SK-N-SH (cell line): ENCODE measurements around the gene MYOM1. TPM values are rescaled to one million over a fixed set of nuclear protein-coding genes. Genes with fewer than 3 reads are reported as not detected.

Experiments
- CTCF ChIA-PET: fragments of 300-600, 350-600 bp; formaldehyde crosslinking; extraction: SDS; loops from one replicate; lab custom pipeline; 2021; lab: Yijun Ruan, JAX
- POLR2A ChIA-PET: fragments of 350-600 bp; sonication (Branson Sonifier 250); formaldehyde crosslinking; extraction: SDS; loops from one replicate; lab custom pipeline; 2020; ENCODE audit warnings: antibody characterized with exemption, inconsistent platforms; lab: Yijun Ruan, JAX
- DNase-seq: peaks from one replicate; pipeline ENCODE4 v3.0.0; 2012
- H2AFZ ChIP-seq: fragments of 200-600 bp; sonication (generic); 2 replicates; pipeline ENCODE4 v1.8.1; 2016; ENCODE audit warnings: antibody characterized with exemption, mild to moderate bottlenecking, low read depth
- H3F3A ChIP-seq: fragments of 200-600 bp; sonication (generic); replicated peaks from 2 replicates; pipeline ENCODE3; 2016; ENCODE audit warnings: antibody characterized with exemption, mild to moderate bottlenecking; ENCODE audit not compliant: insufficient read depth
- H3K27ac ChIP-seq, 2 experiments: fragments of 200-500 bp in 1 of 2; fragments of 200-600 bp in 1 of 2; sonication (Bioruptor generic) in 1 of 2; sonication (generic), shearing (Covaris generic) in 1 of 2; 2 replicates each; pipeline versions ENCODE4 v1.5.1 to v1.6.1; 2014 to 2016; ENCODE audit warnings: low read depth in 2 of 2, inconsistent platforms in 1 of 2, low read length in 1 of 2, mild to moderate bottlenecking in 1 of 2, mixed read lengths in 1 of 2
- H3K27me3 ChIP-seq: fragments of 200-600 bp; sonication (generic), shearing (Covaris generic); 2 replicates; pipeline ENCODE4 v1.6.1; 2016; ENCODE audit warnings: mixed run types; ENCODE audit not compliant: insufficient read depth
- H3K36me3 ChIP-seq, 2 experiments: fragments of 200-500 bp in 1 of 2; fragments of 200-600 bp in 1 of 2; sonication (Bioruptor generic) in 1 of 2; sonication (generic) in 1 of 2; replicated peaks in 1 of 2; 2 replicates each; pipeline versions ENCODE3 to v1.5.1; 2014 to 2016; ENCODE audit warnings: low read length in 1 of 2, mild to moderate bottlenecking in 1 of 2; ENCODE audit not compliant: insufficient read depth in 2 of 2, control insufficient read depth in 1 of 2
- H3K4me1 ChIP-seq, 2 experiments: fragments of 200-500 bp in 1 of 2; fragments of 200-600 bp in 1 of 2; sonication (Bioruptor generic) in 1 of 2; sonication (generic), shearing (Covaris generic) in 1 of 2; 2 replicates each; pipeline versions ENCODE4 v1.5.1 to v1.6.1; 2014 to 2016; ENCODE audit warnings: low read depth in 1 of 2, low read length in 1 of 2, mixed run types in 1 of 2; ENCODE audit not compliant: insufficient read depth in 2 of 2, control insufficient read depth in 1 of 2
- H3K4me2 ChIP-seq: fragments of 200-600 bp; sonication (generic), shearing (Covaris generic); 2 replicates; pipeline ENCODE4 v1.6.1; 2017; ENCODE audit warnings: mixed run types
- H3K4me3 ChIP-seq, 2 experiments: fragments of 200-500 bp in 1 of 2; fragments of 200-600 bp in 1 of 2; sonication (Bioruptor generic) in 1 of 2; sonication (generic), shearing (Covaris generic) in 1 of 2; 2 replicates each; pipeline versions ENCODE4 v1.5.1 to v1.8.1; 2014 to 2016; ENCODE audit warnings: low read depth in 2 of 2, inconsistent platforms in 1 of 2, low read length in 1 of 2, mild to moderate bottlenecking in 1 of 2, mixed read lengths in 1 of 2, moderate library complexity in 1 of 2
- H3K79me2 ChIP-seq: fragments of 200-600 bp; sonication (generic); 2 replicates; pipeline ENCODE4 v1.8.1; 2017; ENCODE audit warnings: mild to moderate bottlenecking; ENCODE audit not compliant: insufficient read depth
- H3K9ac ChIP-seq: fragments of 200-600 bp; sonication (generic); 2 replicates; pipeline ENCODE4 v1.6.1; 2017; ENCODE audit warnings: mixed run types
- H3K9me2 ChIP-seq: fragments of 200-600 bp; sonication (generic); 2 replicates; pipeline ENCODE4 v1.6.1; 2017; ENCODE audit warnings: mixed run types
- H3K9me3 ChIP-seq: fragments of 200-600 bp; sonication (generic); 2 replicates; pipeline ENCODE4 v1.6.1; 2017; ENCODE audit warnings: mixed run types, mild to moderate bottlenecking, moderate library complexity
- H4K20me1 ChIP-seq: fragments of 200-600 bp; sonication (generic); 2 replicates; pipeline ENCODE4 v1.6.1; 2017; ENCODE audit warnings: mild to moderate bottlenecking, mixed run types; ENCODE audit not compliant: insufficient read depth
- CHD2 ChIP-seq: fragments of 150-350 bp; IDR thresholded peaks from 2 replicates; pipeline ENCODE4 v1.6.1; 2018; ENCODE audit warnings: low read length; ENCODE audit not compliant: partially characterized antibody
- ELF1 ChIP-seq: IDR thresholded peaks from 2 replicates; pipeline ENCODE4 v1.4.0; 2012
- EP300 ChIP-seq, 2 experiments: IDR thresholded peaks; 2 replicates each; pipeline versions ENCODE4 v1.4.0 to v1.6.1; 2012; ENCODE audit warnings: borderline replicate concordance in 1 of 2, low read depth in 1 of 2, low read length in 1 of 2
- EZH2phosphoT487 ChIP-seq: fragments of 200-600 bp; sonication (generic); IDR thresholded peaks from 2 replicates; pipeline ENCODE4 v1.6.1; 2017; ENCODE audit warnings: low read depth, mixed run types, mild to moderate bottlenecking, antibody characterized with exemption, moderate library complexity, borderline replicate concordance
- FOXJ3 ChIP-seq: sonication (generic); formaldehyde crosslinking; IDR thresholded peaks from 2 replicates; pipeline ENCODE4 v1.5.1; 2020; ENCODE audit warnings: mild to moderate bottlenecking, missing genetic modification reagents
- FOXM1 ChIP-seq: IDR thresholded peaks from 2 replicates; pipeline ENCODE4 v1.4.0; 2012; ENCODE audit warnings: low read depth, mild to moderate bottlenecking
- GATA2 ChIP-seq: sonication (generic); formaldehyde crosslinking; IDR thresholded peaks from 2 replicates; pipeline ENCODE4 v1.5.0; 2020; ENCODE audit warnings: mild to moderate bottlenecking, missing genetic modification reagents
- JUND ChIP-seq: IDR thresholded peaks from 2 replicates; pipeline ENCODE4 v1.4.0; 2012
- MXI1 ChIP-seq: IDR thresholded peaks from 2 replicates; pipeline ENCODE4 v1.6.1; 2012; ENCODE audit warnings: mild to moderate bottlenecking, low read depth, low read length, improper control_type of control experiment
- NFIC ChIP-seq: IDR thresholded peaks from 2 replicates; pipeline ENCODE4 v1.4.0; 2012; ENCODE audit warnings: borderline replicate concordance
- NRF1 ChIP-seq: IDR thresholded peaks from 2 replicates; pipeline ENCODE4 v1.6.1; 2012; ENCODE audit warnings: low read depth, mild to moderate bottlenecking, low read length
- RCOR1 ChIP-seq: fragments of 150-350 bp; IDR thresholded peaks from 2 replicates; pipeline ENCODE4 v1.6.1; 2017; ENCODE audit warnings: antibody characterized with exemption, low read length
- SMC3 ChIP-seq: IDR thresholded peaks from 2 replicates; pipeline ENCODE4 v1.6.1; 2012; ENCODE audit warnings: low read depth, low read length, improper control_type of control experiment
- TAF1 ChIP-seq: IDR thresholded peaks from 2 replicates; pipeline ENCODE4 v1.6.1; 2012; ENCODE audit warnings: low read depth, mild to moderate bottlenecking, low read length, moderate library complexity, borderline replicate concordance
- TCF12 ChIP-seq: IDR thresholded peaks from 2 replicates; pipeline ENCODE4 v1.4.0; 2012
- WGBS: methylation state at CpG from one replicate; pipeline ENCODE4 v1.1.6; 2017; ENCODE audit warnings: low lambda C conversion rate; 5-methylcytosine and 5-hydroxymethylcytosine counted together
- polyA plus RNA-seq, 3 experiments: library from polyadenylated mRNA; depleted of rRNA; stranded (reverse); fragments of >200 nt; gene quantifications; 2 replicates each; pipeline ENCODE4 v1.2.3, GENCODE V29; 2012
- TF ChIP-seq, protein P1 (sequence below): IDR thresholded peaks from 2 replicates; pipeline ENCODE4 v1.4.0; 2012; ENCODE audit warnings: low read depth, borderline replicate concordance
- TF ChIP-seq, protein P2 (sequence below): fragments of 150-350 bp; IDR thresholded peaks from 2 replicates; pipeline ENCODE4 v1.6.1; 2016; ENCODE audit warnings: mild to moderate bottlenecking, low read depth, low read length
- TF ChIP-seq, protein P3 (sequence below): fragments of 200-600 bp; sonication (generic); IDR thresholded peaks from 2 replicates; pipeline ENCODE4 v1.6.1; 2017; ENCODE audit warnings: antibody characterized with exemption, mild to moderate bottlenecking, moderate library complexity
- TF ChIP-seq, protein P4 (sequence below): IDR thresholded peaks from 2 replicates; pipeline ENCODE4 v1.6.1; 2012; ENCODE audit warnings: mild to moderate bottlenecking, low read depth, low read length, moderate library complexity

Gene MYOM1
- polyA plus RNA-seq, 1 of the 3 experiments (the other 2 are of a cell fraction), result 0.07 TPM

DNA sequence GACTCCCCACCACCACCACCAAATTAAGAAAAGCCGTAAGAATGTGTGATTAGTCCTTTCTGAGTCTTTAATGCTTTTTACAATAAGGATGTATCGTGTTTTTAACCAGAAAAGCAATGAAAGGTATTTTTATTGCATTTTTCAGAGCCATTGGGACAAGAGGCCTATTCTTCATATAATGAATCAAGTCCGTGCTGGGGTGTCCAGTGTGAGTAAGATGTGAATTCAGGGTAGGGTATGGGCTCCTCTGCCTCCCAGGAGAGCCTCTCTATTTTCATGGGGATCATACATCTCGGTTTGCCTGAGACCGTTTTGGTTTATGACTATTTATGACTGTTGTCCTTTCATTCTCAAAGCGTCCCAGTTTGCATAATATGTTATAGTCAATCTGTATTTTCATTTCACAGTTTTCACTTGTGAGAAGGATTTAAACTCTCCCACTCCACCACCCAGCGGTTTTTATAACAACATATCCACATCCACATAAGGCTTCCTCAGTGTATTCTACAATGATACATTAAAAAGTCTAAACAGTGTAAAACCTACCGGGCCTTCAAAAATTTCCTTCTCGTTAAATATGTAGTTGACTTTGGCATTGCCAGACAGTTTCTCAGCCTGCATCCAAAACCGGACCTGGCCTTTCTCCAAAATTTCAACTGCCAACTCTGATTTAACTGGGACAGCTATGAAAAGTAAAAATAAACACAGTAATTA is 126.0 kb downstream of the MYOM1 start:
- no peak overlapping the region for H2AFZ ChIP-seq
- H3K9me3 ChIP-seq, result no peaks in the 10 kb centered on the region
- no peaks in the 10 kb centered on the region for H3K36me3 ChIP-seq
- no peaks in the 10 kb centered on the region for H3K9me2 ChIP-seq
- H3K27me3 ChIP-seq, result no peaks in the 10 kb centered on the region
- POLR2A ChIA-PET, result no interaction called here
- CTCF ChIA-PET, result interaction anchor here (1.1 kb wide), 1 partner anchor 19 kb away, joined by 3 read pairs; no protein-coding TSS in a partner anchor
- no peaks in the 10 kb centered on the region for H3F3A ChIP-seq
- H3K79me2 ChIP-seq, result no peaks in the 10 kb centered on the region
- no peaks in the 10 kb centered on the region for H4K20me1 ChIP-seq
- WGBS, result 81% methylated on average over 10 of the region's 10 CpGs
- TF ChIP-seq SMC3 (no peak), FOXJ3 (CRISPR knock-in tag) (no peak), ELF1 (no peak), EZH2phosphoT487 (no peak), RCOR1 (no peak)
- TF ChIP-seq, protein P1, sequence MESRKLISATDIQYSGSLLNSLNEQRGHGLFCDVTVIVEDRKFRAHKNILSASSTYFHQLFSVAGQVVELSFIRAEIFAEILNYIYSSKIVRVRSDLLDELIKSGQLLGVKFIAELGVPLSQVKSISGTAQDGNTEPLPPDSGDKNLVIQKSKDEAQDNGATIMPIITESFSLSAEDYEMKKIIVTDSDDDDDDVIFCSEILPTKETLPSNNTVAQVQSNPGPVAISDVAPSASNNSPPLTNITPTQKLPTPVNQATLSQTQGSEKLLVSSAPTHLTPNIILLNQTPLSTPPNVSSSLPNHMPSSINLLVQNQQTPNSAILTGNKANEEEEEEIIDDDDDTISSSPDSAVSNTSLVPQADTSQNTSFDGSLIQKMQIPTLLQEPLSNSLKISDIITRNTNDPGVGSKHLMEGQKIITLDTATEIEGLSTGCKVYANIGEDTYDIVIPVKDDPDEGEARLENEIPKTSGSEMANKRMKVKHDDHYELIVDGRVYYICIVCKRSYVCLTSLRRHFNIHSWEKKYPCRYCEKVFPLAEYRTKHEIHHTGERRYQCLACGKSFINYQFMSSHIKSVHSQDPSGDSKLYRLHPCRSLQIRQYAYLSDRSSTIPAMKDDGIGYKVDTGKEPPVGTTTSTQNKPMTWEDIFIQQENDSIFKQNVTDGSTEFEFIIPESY, result no peak
- no peak overlapping the region for H3K4me2 ChIP-seq
- no peak for DNase-seq
- no peak overlapping the region for H3K9ac ChIP-seq
- H3K4me3 ChIP-seq, result no peak overlapping the region
- H3K27ac ChIP-seq, result no peak overlapping the region
- H3K4me1 ChIP-seq, result peaks cover 0 to 5% of the 10 kb centered on the region in 2 experiments; a peak in 2 of 4 replicates

DNA sequence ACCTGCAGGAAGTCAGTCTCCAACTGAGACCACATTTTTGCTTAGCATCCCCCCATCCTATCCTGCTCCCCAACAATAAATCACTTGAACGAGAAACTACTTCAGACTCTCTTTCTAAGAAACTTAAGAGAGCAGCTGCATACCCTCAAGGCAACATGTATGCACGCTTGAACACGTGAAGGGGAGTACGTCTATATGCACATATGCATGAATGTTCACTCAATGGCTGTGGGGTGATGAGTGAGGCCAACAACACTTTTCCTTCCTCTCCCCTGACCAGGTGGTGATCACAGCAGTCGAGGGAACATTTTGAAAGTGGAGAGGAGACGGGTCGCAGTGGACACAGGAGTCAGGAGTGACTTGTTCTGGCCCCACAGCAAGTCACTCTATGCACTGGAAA is 127.0 kb downstream of the MYOM1 start:
- ChIA-PET CTCF (no interaction called here), POLR2A (no interaction called here)
- no peak overlapping the region for H2AFZ ChIP-seq
- H4K20me1 ChIP-seq, result no peaks in the 10 kb centered on the region
- H3K79me2 ChIP-seq, result no peaks in the 10 kb centered on the region
- no peaks in the 10 kb centered on the region for H3F3A ChIP-seq
- H3K4me1 ChIP-seq, result peaks cover 2 to 5% of the 10 kb centered on the region in 2 experiments; a peak in 2 of 4 replicates
- no peak overlapping the region for H3K27ac ChIP-seq
- H3K9me3 ChIP-seq, result no peaks in the 10 kb centered on the region
- H3K9me2 ChIP-seq, result no peaks in the 10 kb centered on the region
- DNase-seq, result no peak
- no peak overlapping the region for H3K9ac ChIP-seq
- no peak overlapping the region for H3K4me3 ChIP-seq
- no peaks in the 10 kb centered on the region for H3K27me3 ChIP-seq
- WGBS, result 88% methylated on average over 7 of the region's 7 CpGs
- no peaks in the 10 kb centered on the region for H3K36me3 ChIP-seq
- H3K4me2 ChIP-seq, result no peak overlapping the region
- TF ChIP-seq, protein P2, sequence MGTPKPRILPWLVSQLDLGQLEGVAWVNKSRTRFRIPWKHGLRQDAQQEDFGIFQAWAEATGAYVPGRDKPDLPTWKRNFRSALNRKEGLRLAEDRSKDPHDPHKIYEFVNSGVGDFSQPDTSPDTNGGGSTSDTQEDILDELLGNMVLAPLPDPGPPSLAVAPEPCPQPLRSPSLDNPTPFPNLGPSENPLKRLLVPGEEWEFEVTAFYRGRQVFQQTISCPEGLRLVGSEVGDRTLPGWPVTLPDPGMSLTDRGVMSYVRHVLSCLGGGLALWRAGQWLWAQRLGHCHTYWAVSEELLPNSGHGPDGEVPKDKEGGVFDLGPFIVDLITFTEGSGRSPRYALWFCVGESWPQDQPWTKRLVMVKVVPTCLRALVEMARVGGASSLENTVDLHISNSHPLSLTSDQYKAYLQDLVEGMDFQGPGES, result no peak
- TF ChIP-seq, protein P3, sequence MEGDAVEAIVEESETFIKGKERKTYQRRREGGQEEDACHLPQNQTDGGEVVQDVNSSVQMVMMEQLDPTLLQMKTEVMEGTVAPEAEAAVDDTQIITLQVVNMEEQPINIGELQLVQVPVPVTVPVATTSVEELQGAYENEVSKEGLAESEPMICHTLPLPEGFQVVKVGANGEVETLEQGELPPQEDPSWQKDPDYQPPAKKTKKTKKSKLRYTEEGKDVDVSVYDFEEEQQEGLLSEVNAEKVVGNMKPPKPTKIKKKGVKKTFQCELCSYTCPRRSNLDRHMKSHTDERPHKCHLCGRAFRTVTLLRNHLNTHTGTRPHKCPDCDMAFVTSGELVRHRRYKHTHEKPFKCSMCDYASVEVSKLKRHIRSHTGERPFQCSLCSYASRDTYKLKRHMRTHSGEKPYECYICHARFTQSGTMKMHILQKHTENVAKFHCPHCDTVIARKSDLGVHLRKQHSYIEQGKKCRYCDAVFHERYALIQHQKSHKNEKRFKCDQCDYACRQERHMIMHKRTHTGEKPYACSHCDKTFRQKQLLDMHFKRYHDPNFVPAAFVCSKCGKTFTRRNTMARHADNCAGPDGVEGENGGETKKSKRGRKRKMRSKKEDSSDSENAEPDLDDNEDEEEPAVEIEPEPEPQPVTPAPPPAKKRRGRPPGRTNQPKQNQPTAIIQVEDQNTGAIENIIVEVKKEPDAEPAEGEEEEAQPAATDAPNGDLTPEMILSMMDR, result no peak
- TF ChIP-seq GATA2 (CRISPR knock-in tag), result no peak
- TF ChIP-seq TCF12, result no peak
- TF ChIP-seq, protein P4, sequence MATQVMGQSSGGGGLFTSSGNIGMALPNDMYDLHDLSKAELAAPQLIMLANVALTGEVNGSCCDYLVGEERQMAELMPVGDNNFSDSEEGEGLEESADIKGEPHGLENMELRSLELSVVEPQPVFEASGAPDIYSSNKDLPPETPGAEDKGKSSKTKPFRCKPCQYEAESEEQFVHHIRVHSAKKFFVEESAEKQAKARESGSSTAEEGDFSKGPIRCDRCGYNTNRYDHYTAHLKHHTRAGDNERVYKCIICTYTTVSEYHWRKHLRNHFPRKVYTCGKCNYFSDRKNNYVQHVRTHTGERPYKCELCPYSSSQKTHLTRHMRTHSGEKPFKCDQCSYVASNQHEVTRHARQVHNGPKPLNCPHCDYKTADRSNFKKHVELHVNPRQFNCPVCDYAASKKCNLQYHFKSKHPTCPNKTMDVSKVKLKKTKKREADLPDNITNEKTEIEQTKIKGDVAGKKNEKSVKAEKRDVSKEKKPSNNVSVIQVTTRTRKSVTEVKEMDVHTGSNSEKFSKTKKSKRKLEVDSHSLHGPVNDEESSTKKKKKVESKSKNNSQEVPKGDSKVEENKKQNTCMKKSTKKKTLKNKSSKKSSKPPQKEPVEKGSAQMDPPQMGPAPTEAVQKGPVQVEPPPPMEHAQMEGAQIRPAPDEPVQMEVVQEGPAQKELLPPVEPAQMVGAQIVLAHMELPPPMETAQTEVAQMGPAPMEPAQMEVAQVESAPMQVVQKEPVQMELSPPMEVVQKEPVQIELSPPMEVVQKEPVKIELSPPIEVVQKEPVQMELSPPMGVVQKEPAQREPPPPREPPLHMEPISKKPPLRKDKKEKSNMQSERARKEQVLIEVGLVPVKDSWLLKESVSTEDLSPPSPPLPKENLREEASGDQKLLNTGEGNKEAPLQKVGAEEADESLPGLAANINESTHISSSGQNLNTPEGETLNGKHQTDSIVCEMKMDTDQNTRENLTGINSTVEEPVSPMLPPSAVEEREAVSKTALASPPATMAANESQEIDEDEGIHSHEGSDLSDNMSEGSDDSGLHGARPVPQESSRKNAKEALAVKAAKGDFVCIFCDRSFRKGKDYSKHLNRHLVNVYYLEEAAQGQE, result no peak
- no peak for TF ChIP-seq TAF1
- no peak for TF ChIP-seq NRF1
- no peak for TF ChIP-seq FOXM1
- TF ChIP-seq NFIC, result no peak
- TF ChIP-seq EP300 (IDR thresholded peaks at IDR 0.05; ENCODE audit: borderline replicate concordance in 1 of 2, low read depth in 1 of 2, low read length in 1 of 2), result no peak
- TF ChIP-seq CHD2, result no peak
- no peak for TF ChIP-seq ELF1
- TF ChIP-seq MXI1, result no peak
- TF ChIP-seq JUND, result no peak
- TF ChIP-seq SMC3, result no peak
